Measurements from ENCODE around the gene ZFYVE1. TPM values are rescaled to one million over a fixed set of nuclear protein-coding genes. Genes with fewer than 3 reads are reported as not detected.

The ZFYVE1 gene
- total and polyA plus RNA-seq, 2 experiments from 2014 or later: 3.2 to 12.5 TPM

- DNase-seq (ENCODE audit: low spot score) (no peak), ATAC-seq (no peak)
- Mint-ChIP-seq H3K36me3 (ENCODE audit: low read depth) (peaks cover 19% of the 10 kb centered on the region), H3K9me3 (no peaks in the 10 kb centered on the region), H3K27ac (no peak overlapping the region), H3K4me1 (no peaks in the 10 kb centered on the region; the same call in 2 of the 3 replicates), H3K27me3 (ENCODE audit: insufficient read depth, low read depth, poor library complexity) (peaks cover under 1% of the 10 kb centered on the region), H3K4me3 (no peak overlapping the region)
- H3K27me3 ChIP-seq (ENCODE audit: insufficient read depth): no peaks in the 10 kb centered on the region
- H3K4me2 ChIP-seq: no peak overlapping the region
- H2AFZ ChIP-seq: no peak overlapping the region
- H3K4me3 ChIP-seq: no peak overlapping the region
- H3F3A ChIP-seq (replicated peaks; ENCODE audit: low read depth): no peaks in the 10 kb centered on the region
- H3K79me2 ChIP-seq (replicated peaks; ENCODE audit: insufficient read depth): no peaks in the 10 kb centered on the region
- H3K4me1 ChIP-seq (ENCODE audit: insufficient read depth): no peaks in the 10 kb centered on the region
- no peaks in the 10 kb centered on the region for H4K20me1 ChIP-seq (replicated peaks; ENCODE audit: insufficient read depth)
- H3K36me3 ChIP-seq (ENCODE audit: insufficient read depth): peaks cover 9% of the 10 kb centered on the region; the same call in 1 of the 2 replicates
- TF ChIP-seq EZH2phosphoT487 (IDR thresholded peaks at IDR 0.05; ENCODE audit: unreplicated experiment) (no peak), JUNB (IDR thresholded peaks at IDR 0.05; ENCODE audit: unreplicated experiment) (no peak), EZH2 (IDR thresholded peaks at IDR 0.05; ENCODE audit: low read depth, unreplicated experiment) (no peak), ZNF114 (CRISPR knock-in tag; IDR thresholded peaks at IDR 0.05) (no peak), REST (IDR thresholded peaks at IDR 0.05; ENCODE audit: unreplicated experiment) (no peak), POLR2AphosphoS5 (IDR thresholded peaks at IDR 0.05; ENCODE audit: low read depth) (no peak), STAT1 (IDR thresholded peaks at IDR 0.05; ENCODE audit: unreplicated experiment) (no peak), ETS1 (IDR thresholded peaks at IDR 0.05) (no peak), NANOG (IDR thresholded peaks at IDR 0.05; ENCODE audit: borderline replicate concordance) (no peak), ZNF331 (CRISPR knock-in tag; IDR thresholded peaks at IDR 0.05; ENCODE audit: low read depth) (no peak), CREB1 (CRISPR knock-in tag; IDR thresholded peaks at IDR 0.05; ENCODE audit: low read depth) (no peak)
- TF ChIP-seq, protein P1, sequence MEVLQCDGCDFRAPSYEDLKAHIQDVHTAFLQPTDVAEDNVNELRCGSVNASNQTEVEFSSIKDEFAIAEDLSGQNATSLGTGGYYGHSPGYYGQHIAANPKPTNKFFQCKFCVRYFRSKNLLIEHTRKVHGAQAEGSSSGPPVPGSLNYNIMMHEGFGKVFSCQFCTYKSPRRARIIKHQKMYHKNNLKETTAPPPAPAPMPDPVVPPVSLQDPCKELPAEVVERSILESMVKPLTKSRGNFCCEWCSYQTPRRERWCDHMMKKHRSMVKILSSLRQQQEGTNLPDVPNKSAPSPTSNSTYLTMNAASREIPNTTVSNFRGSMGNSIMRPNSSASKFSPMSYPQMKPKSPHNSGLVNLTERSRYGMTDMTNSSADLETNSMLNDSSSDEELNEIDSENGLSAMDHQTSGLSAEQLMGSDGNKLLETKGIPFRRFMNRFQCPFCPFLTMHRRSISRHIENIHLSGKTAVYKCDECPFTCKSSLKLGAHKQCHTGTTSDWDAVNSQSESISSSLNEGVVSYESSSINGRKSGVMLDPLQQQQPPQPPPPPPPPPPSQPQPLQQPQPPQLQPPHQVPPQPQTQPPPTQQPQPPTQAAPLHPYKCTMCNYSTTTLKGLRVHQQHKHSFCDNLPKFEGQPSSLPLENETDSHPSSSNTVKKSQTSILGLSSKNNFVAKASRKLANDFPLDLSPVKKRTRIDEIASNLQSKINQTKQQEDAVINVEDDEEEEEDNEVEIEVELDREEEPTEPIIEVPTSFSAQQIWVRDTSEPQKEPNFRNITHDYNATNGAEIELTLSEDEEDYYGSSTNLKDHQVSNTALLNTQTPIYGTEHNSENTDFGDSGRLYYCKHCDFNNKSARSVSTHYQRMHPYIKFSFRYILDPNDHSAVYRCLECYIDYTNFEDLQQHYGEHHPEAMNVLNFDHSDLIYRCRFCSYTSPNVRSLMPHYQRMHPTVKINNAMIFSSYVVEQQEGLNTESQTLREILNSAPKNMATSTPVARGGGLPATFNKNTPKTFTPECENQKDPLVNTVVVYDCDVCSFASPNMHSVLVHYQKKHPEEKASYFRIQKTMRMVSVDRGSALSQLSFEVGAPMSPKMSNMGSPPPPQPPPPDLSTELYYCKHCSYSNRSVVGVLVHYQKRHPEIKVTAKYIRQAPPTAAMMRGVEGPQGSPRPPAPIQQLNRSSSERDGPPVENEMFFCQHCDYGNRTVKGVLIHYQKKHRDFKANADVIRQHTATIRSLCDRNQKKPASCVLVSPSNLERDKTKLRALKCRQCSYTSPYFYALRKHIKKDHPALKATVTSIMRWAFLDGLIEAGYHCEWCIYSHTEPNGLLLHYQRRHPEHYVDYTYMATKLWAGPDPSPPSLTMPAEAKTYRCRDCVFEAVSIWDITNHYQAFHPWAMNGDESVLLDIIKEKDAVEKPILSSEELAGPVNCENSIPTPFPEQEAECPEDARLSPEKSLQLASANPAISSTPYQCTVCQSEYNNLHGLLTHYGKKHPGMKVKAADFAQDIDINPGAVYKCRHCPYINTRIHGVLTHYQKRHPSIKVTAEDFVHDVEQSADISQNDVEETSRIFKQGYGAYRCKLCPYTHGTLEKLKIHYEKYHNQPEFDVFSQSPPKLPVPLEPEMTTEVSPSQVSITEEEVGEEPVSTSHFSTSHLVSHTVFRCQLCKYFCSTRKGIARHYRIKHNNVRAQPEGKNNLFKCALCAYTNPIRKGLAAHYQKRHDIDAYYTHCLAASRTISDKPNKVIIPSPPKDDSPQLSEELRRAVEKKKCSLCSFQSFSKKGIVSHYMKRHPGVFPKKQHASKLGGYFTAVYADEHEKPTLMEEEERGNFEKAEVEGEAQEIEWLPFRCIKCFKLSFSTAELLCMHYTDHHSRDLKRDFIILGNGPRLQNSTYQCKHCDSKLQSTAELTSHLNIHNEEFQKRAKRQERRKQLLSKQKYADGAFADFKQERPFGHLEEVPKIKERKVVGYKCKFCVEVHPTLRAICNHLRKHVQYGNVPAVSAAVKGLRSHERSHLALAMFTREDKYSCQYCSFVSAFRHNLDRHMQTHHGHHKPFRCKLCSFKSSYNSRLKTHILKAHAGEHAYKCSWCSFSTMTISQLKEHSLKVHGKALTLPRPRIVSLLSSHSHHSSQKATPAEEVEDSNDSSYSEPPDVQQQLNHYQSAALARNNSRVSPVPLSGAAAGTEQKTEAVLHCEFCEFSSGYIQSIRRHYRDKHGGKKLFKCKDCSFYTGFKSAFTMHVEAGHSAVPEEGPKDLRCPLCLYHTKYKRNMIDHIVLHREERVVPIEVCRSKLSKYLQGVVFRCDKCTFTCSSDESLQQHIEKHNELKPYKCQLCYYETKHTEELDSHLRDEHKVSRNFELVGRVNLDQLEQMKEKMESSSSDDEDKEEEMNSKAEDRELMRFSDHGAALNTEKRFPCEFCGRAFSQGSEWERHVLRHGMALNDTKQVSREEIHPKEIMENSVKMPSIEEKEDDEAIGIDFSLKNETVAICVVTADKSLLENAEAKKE (CRISPR knock-in tag; IDR thresholded peaks at IDR 0.05): no peak
- TF ChIP-seq, protein P2, sequence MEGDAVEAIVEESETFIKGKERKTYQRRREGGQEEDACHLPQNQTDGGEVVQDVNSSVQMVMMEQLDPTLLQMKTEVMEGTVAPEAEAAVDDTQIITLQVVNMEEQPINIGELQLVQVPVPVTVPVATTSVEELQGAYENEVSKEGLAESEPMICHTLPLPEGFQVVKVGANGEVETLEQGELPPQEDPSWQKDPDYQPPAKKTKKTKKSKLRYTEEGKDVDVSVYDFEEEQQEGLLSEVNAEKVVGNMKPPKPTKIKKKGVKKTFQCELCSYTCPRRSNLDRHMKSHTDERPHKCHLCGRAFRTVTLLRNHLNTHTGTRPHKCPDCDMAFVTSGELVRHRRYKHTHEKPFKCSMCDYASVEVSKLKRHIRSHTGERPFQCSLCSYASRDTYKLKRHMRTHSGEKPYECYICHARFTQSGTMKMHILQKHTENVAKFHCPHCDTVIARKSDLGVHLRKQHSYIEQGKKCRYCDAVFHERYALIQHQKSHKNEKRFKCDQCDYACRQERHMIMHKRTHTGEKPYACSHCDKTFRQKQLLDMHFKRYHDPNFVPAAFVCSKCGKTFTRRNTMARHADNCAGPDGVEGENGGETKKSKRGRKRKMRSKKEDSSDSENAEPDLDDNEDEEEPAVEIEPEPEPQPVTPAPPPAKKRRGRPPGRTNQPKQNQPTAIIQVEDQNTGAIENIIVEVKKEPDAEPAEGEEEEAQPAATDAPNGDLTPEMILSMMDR (conservative IDR thresholded peaks at IDR 0.05; ENCODE audit: low read depth in 2 of 2): no peak
- H3K27ac ChIP-seq (ENCODE audit: low read depth): no peak overlapping the region
- no peaks in the 10 kb centered on the region for H3K9me2 ChIP-seq (ENCODE audit: insufficient read depth)
Observed at GRCh38 chr14:72945356-72946027, 81.4 kb downstream of the ZFYVE1 start.

All from GM23338 (cell line).